NCI-H446 treated with DMSO at 0.1 percent for 48 hours (cell line): ENCODE data around the gene NT5C3A.
A peak's percentile ranks its signal among the peaks of the same experiment; 100 is the strongest.
"Not testable (repeated sequence)": the region's sequence is repeated elsewhere in the genome, so short reads cannot be mapped to it uniquely, and the experiment has no call there.

Experiments used
- DNase-seq: peaks from one replicate; lab custom pipeline; 2025; lab: John Stamatoyannopoulos, UW

NT5C3A gene

GRCh38 chr7:33062023-33062781 lies at the start of gene NT5C3A:
TSS of gene NT5C3A (minus strand) at chr7:33062776. CDS start at chr7:33062705, 71 bp downstream.
- no peak for DNase-seq

- DNase-seq: no peak
Measured at GRCh38 chr7:33111614-33112013, 49.0 kb upstream of the NT5C3A start.

GRCh38 chr7:33109758-33110238 lies 47.2 kb upstream of the NT5C3A start:
- peak; percentile 3 for DNase-seq

- peak; percentile 33 for DNase-seq
Measured at GRCh38 chr7:33109005-33109757, 46.6 kb upstream of the NT5C3A start, which contains the start of gene RP9. TSS of gene RP9 (minus strand) at chr7:33109404. CDS start at chr7:33109372, 32 bp downstream.

GRCh38 chr7:33108554-33109004 lies 46.0 kb upstream of the NT5C3A start:
- DNase-seq: no peak

- DNase-seq: peak; percentile 2
Measured at GRCh38 chr7:33107136-33108066, 44.8 kb upstream of the NT5C3A start.

GRCh38 chr7:33101906-33102305 lies 39.3 kb upstream of the NT5C3A start:
- DNase-seq: no peak

- no peak for DNase-seq
Measured at GRCh38 chr7:33100770-33101169, 38.2 kb upstream of the NT5C3A start.

GRCh38 chr7:33099154-33099940 lies 36.8 kb upstream of the NT5C3A start:
- DNase-seq: no peak

GRCh38 chr7:33094745-33095275 lies 32.2 kb upstream of the NT5C3A start:
- DNase-seq: not testable (repeated sequence)

GRCh38 chr7:33093266-33093665 lies 30.7 kb upstream of the NT5C3A start:
- no peak for DNase-seq

GRCh38 chr7:33091641-33092191 lies 29.1 kb upstream of the NT5C3A start:
- no peak for DNase-seq

- no peak for DNase-seq
Measured at GRCh38 chr7:33091111-33091531, 28.5 kb upstream of the NT5C3A start.

- no peak for DNase-seq
Measured at GRCh38 chr7:33089142-33089541, 26.6 kb upstream of the NT5C3A start.

- DNase-seq: no peak
Measured at GRCh38 chr7:33087858-33088257, 25.3 kb upstream of the NT5C3A start.

GRCh38 chr7:33087356-33087755 lies 24.8 kb upstream of the NT5C3A start:
- DNase-seq: no peak

GRCh38 chr7:33079763-33080690 lies 17.5 kb upstream of the NT5C3A start:
- DNase-seq: no peak

GRCh38 chr7:33079096-33079495 lies 16.5 kb upstream of the NT5C3A start:
- DNase-seq: no peak

GRCh38 chr7:33076737-33077136 lies 14.2 kb upstream of the NT5C3A start:
- DNase-seq: no peak
